T-helper 2 cell treated with Interferon-gamma antibody and Interleukin-4, amounts not matched to agents 5 μg/mL and 100 μg/mL, for 36 hours (primary cell): Measurements from ENCODE around the gene SCO1.

Source experiments
- DNase-seq: peaks from one replicate; pipeline ENCODE4 v3.0.0; 2021; ENCODE audit warnings: low spot score
- H3K27ac Mint-ChIP-seq: one replicate; pipeline ENCODE4 v1.8.0; 2021; ENCODE audit warnings: mild to moderate bottlenecking, mixed read lengths
- H3K27me3 Mint-ChIP-seq: one replicate; pipeline ENCODE4 v1.8.0; 2021; ENCODE audit warnings: low read depth, mixed read lengths
- H3K36me3 Mint-ChIP-seq: one replicate; pipeline ENCODE4 v1.8.0; 2021; ENCODE audit warnings: low read depth, mixed read lengths
- H3K4me1 Mint-ChIP-seq: one replicate; pipeline ENCODE4 v1.8.0; 2021; ENCODE audit warnings: low read depth, mixed read lengths
- H3K4me3 Mint-ChIP-seq: one replicate; pipeline ENCODE4 v1.8.0; 2022; ENCODE audit warnings: mild to moderate bottlenecking, moderate library complexity, mixed read lengths
- H3K9me3 Mint-ChIP-seq: one replicate; pipeline ENCODE4 v1.8.0; 2021; ENCODE audit warnings: mixed read lengths

Gene SCO1

DNA sequence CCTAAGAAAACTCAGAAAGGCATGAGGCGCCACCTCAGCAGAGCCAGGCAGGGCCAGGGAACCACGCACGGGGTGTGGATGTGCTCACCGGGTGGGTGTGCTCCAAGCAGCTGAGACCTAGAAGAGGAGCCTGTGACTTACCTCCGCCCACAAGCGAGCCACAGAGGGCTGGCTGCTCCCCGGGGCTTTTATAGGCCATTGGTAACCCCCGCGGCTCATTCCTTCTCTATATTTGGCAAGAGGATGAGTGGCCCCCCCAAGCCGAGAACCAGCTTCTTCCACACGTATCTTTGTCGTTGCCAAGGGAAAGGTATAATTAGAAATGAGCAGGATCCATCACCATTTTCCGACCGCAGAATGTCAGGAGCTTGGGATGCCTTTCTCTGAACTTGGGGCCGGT lies 40.2 kb downstream of the SCO1 start, which contains the start of gene MYH3:
Gene MYH3, minus strand, starts transcription at position 162 of the 400 bp plus-strand sequence. CDS start 2,245 bp downstream, outside the sequence.
- Mint-ChIP-seq H3K36me3 (no peaks in the 10 kb centered on the region), H3K27me3 (no peaks in the 10 kb centered on the region), H3K9me3 (no peaks in the 10 kb centered on the region), H3K4me1 (peaks cover 4% of the 10 kb centered on the region), H3K27ac (no peak within 1 kb of the TSS), H3K4me3 (no peak within 1 kb of the TSS)
- no peak for DNase-seq

DNA sequence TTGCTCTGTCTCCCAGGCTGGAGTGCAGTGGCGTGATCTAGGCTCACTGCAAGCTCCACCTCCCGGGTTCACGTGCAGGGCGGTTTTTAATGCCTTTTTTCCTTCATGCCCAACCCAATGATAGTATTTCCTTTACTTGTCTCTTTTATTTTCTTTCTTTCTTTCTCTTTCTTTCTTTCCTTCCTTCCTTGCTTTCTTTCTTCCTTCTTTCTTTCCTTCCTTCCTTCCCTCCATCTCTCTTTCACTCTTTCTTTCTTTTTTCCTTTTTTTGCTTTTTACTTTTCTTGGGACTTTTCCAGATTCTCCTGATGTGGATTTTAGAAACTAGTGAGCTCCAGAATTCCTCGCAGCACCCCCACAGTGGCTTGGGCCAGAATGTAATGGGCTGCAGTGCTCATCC lies 43.3 kb downstream of the SCO1 start:
- Mint-ChIP-seq H3K27me3 (no peaks in the 10 kb centered on the region), H3K27ac (peak overlapping the region; percentile 13), H3K9me3 (no peaks in the 10 kb centered on the region), H3K4me1 (peaks cover 4% of the 10 kb centered on the region), H3K36me3 (no peaks in the 10 kb centered on the region), H3K4me3 (no peak overlapping the region)
- no peak for DNase-seq

DNA sequence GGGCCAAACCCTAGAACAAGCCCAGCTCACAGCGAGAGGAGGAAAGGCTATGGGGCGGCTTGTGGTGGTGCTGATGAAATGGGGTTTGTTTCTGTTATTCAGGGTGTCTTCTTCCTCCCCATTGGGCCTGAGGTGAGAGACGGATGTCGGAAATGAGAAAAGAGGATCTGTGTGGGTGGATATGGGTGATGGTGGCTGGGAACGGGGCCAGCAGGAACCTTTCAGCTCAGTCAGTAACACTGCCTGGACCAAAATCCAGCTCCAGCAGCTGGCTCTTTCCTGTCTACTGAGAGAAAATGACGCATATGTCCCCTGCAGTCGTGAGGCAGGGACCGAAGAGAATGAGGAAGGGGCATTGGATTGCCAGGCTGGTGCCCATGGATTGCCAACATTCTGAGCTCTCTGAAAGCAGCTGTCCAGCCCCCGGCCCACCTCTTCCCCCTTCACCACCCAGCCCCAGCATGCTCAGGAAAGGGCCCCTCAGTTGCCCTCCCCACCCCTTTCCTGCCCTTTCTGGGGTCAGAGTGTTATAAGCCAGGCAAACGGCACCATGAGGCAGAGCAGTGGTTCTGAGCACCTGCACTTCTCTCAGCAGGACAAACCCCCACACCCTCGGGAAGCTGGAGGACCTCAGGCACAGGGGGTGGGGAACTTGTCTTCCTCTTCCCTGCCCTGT lies 44.2 kb downstream of the SCO1 start:
- Mint-ChIP-seq H3K36me3 (no peaks in the 10 kb centered on the region), H3K27ac (peak overlapping the region; percentile 55), H3K9me3 (no peaks in the 10 kb centered on the region), H3K4me3 (no peak overlapping the region), H3K4me1 (peaks cover 4% of the 10 kb centered on the region), H3K27me3 (no peaks in the 10 kb centered on the region)
- peak; percentile 7 for DNase-seq

DNA sequence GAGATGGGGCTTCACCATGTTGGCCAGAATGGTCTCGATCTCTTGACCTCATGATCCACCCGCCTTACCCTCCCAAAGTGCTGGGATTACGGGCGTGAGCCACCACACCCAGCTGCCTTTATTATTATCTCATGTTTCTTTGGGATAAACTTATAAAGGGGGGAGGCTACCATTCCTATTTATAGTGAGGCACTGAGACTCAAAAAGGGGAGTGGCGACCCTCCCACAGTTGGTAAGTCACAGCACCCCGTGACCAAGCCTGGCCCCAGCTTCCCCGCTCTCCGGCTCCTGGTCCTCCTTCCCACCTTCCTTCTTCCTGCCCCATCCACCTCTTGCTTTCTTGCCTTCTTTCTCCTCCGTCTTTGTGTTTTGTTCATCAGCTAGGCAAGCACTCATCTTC lies 45.4 kb downstream of the SCO1 start:
- DNase-seq, result no peak
- Mint-ChIP-seq H3K4me3 (no peak overlapping the region), H3K27me3 (no peaks in the 10 kb centered on the region), H3K4me1 (peaks cover 4% of the 10 kb centered on the region), H3K9me3 (no peaks in the 10 kb centered on the region), H3K27ac (no peak overlapping the region), H3K36me3 (no peaks in the 10 kb centered on the region)

DNA sequence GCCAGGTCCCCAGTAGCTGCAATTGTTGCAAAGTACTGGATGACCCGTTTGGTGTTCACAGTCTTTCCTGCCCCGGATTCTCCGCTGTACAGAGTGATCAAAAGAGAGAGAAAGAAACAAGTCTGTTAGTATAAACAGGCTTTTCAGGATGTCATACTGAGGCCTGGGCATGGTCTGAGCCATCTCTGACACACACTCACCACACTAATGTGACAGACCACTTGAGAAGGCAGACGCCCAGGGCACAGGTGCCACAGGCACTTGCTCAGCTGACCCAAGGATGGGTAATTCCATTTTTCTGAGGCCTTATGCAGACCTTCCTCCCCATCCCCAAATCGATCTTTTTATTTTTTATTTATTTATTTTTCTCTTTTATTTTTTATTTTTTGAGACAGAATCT lies 47.7 kb downstream of the SCO1 start:
- Mint-ChIP-seq H3K4me3 (no peak overlapping the region), H3K27me3 (no peaks in the 10 kb centered on the region), H3K27ac (no peak overlapping the region), H3K4me1 (peaks cover 4% of the 10 kb centered on the region), H3K36me3 (no peaks in the 10 kb centered on the region), H3K9me3 (no peaks in the 10 kb centered on the region)
- DNase-seq, result no peak

DNA sequence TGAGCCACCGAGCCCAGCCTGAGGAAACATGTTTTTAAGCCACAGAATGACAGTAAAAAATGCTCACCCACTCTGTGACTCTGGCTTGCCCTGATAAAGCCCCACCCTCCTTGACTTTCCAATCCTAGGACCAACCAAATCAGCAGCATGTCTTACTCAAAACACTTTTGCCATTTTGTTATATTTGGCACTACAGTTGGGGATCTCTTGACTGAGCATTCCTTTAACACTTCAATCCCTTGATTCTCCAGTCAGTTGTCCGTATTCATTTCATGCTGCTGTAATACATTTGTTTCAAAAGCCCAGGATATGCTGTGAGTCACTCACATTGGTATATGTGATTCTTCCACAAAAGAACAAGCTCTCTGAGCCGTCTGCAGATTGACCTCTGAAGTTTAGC lies 48.4 kb downstream of the SCO1 start:
- Mint-ChIP-seq H3K36me3 (no peaks in the 10 kb centered on the region), H3K4me1 (peaks cover 4% of the 10 kb centered on the region), H3K27me3 (no peaks in the 10 kb centered on the region), H3K4me3 (no peak overlapping the region), H3K9me3 (no peaks in the 10 kb centered on the region), H3K27ac (no peak overlapping the region)
- no peak for DNase-seq

DNA sequence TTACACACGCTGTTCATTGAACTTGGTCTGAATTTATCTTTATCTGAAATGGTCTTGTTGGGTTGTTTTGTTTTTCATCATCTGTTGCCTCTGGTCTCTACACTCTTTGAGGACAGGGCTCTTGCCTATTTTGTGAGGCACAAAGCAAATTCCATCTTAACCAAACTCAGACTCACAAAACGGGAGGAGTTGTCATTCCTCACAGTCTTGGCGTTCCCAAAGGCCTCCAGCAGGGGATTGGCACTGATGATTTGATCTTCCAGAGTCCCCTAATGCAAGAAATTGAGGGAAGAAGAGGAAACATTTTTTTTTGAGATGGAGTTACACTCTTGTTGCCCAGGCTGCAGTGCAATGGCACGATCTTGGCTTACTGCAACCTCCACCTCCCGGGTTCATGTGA lies 49.0 kb downstream of the SCO1 start:
- Mint-ChIP-seq H3K27ac (no peak overlapping the region), H3K4me1 (peaks cover 4% of the 10 kb centered on the region), H3K27me3 (no peaks in the 10 kb centered on the region), H3K36me3 (no peaks in the 10 kb centered on the region), H3K9me3 (no peaks in the 10 kb centered on the region), H3K4me3 (no peak overlapping the region)
- no peak for DNase-seq

DNA sequence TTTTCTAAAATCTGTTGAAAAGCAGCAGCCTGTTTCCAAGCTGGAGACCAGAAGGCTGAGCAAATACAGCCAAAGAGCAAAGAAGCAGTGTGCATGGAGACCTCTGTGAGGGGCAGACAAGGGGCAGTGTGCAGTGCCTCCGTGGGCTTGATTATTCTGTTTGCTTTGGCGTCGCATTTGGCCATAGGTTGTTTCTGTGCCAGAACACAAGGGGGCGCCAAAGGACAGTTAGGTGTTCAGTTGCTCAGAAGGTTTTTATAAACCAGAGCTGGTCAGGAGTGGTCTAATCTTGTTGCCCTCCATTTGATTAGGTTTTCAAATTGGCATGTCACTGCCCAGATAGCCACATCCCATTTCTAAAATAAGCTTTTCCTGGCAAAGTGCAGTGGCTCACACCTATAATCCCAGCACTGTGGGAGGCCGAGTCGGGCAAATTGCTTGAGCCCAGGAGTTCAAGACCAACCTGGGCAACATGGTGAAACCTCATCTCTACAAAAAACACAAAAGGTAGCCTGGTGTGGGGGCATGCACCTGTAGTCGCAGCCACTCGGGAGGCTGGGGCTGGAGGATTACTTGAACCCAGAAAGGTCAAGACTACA lies 50.8 kb downstream of the SCO1 start:
- DNase-seq, result peak; percentile 44
- Mint-ChIP-seq H3K27ac (no peak overlapping the region), H3K9me3 (no peaks in the 10 kb centered on the region), H3K27me3 (no peaks in the 10 kb centered on the region), H3K4me3 (no peak overlapping the region), H3K4me1 (no peaks in the 10 kb centered on the region), H3K36me3 (no peaks in the 10 kb centered on the region)

DNA sequence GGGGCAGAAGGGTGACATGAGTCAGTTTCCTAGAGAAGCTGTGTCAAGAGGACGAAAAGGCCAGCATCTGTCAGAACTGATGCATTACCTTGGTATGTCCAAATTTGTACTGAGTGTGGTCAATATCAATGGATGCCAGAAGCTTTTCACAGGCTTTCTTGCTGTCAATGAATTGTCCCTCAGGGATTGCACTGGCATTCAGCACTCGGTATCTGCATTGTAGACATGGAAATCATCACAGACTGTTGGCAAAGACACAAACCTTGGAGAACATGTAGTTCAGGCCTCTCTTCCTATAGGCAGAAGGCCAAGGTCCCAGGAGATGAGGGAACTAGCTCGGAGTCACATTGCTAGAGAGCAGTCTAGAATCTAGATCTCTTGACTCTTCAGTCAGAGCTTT lies 56.9 kb downstream of the SCO1 start:
- peaks cover 1% of the 10 kb centered on the region for H3K36me3 Mint-ChIP-seq
- no peaks in the 10 kb centered on the region for H3K9me3 Mint-ChIP-seq
- H3K4me3 Mint-ChIP-seq, result no peak overlapping the region
- H3K4me1 Mint-ChIP-seq, result peaks cover 3% of the 10 kb centered on the region
- DNase-seq, result no peak
- H3K27ac Mint-ChIP-seq, result no peak overlapping the region
- H3K27me3 Mint-ChIP-seq, result no peaks in the 10 kb centered on the region

DNA sequence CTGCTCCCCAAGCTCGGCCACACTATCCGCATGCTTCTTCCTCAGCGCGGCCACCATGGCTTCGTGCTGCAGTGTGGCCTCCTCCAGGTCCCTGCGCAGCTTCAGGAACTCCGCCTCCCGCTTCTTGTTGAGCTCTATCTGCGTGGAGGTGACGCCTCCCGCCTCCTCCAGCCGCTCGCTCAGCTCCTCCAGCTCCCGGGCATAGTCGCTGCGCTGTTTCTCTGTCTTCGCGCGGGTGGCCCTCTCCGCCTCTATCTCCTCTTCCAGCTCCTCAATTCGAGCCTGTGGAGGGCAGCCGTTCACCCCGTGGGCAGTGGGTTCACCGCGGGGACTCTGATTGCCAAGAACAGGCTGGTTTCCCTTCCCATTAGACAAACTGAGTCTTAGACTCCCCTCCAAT lies 59.2 kb downstream of the SCO1 start:
- H3K27me3 Mint-ChIP-seq, result no peaks in the 10 kb centered on the region
- no peaks in the 10 kb centered on the region for H3K9me3 Mint-ChIP-seq
- H3K27ac Mint-ChIP-seq, result no peak overlapping the region
- peaks cover 3% of the 10 kb centered on the region for H3K4me1 Mint-ChIP-seq
- DNase-seq, result no peak
- peaks cover 1% of the 10 kb centered on the region for H3K36me3 Mint-ChIP-seq
- no peak overlapping the region for H3K4me3 Mint-ChIP-seq

DNA sequence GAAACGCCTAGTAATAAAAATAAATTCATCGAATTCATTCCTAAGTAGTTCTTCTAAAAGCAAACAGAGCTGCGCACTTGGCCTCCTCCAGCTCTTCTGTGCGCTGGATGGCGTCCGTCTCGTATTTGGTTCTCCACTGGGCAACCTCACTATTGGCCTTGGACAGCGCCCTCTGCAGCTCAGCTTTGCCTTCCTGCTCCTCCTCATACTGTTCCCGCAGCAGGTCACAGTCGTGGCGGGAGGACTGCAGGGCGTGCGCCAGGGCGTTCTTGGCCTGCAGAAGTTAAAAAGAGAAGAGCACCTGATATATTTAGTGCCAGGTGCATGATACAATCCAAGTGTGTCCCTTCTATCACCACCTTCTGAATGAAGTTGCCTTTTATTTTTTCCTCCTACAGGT lies 62.0 kb downstream of the SCO1 start:
- DNase-seq, result no peak
- Mint-ChIP-seq H3K36me3 (peaks cover 2% of the 10 kb centered on the region), H3K4me3 (no peak overlapping the region), H3K9me3 (no peaks in the 10 kb centered on the region), H3K4me1 (peaks cover 3% of the 10 kb centered on the region), H3K27me3 (no peaks in the 10 kb centered on the region), H3K27ac (no peak overlapping the region)

DNA sequence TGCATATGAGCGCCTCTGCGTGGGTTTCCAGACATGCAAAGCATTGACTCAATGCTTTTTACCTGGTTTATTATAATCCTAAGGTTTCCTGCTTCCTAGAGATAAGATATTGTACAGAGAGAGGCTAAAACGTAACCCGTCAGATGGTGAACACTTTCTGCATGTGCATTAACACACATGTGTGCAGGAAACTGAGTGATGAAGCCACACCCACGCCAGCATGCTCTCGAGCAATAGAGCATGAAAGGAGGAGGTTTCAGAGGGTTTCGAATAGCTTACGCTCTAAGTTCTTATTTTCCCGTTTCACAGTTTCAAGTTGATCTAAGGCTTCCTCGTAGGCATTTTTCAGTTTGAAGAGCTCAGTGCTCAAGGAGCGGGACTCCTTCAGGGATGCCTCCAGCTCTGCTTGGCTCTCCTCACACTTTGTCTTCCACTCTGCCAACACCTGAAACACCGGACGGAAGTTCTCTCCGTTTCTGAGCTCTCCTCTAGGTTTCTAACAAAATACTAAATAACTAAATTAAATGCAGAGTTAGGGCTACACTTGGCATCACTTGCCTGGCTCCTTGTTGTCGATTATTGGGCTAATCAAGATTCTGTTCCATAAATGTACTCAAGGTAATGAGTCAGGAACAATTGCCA lies 63.5 kb downstream of the SCO1 start:
- peaks cover 2% of the 10 kb centered on the region for H3K36me3 Mint-ChIP-seq
- H3K9me3 Mint-ChIP-seq, result no peaks in the 10 kb centered on the region
- no peak overlapping the region for H3K27ac Mint-ChIP-seq
- DNase-seq, result no peak
- H3K27me3 Mint-ChIP-seq, result no peaks in the 10 kb centered on the region
- H3K4me3 Mint-ChIP-seq, result no peak overlapping the region
- peaks cover 3% of the 10 kb centered on the region for H3K4me1 Mint-ChIP-seq

DNA sequence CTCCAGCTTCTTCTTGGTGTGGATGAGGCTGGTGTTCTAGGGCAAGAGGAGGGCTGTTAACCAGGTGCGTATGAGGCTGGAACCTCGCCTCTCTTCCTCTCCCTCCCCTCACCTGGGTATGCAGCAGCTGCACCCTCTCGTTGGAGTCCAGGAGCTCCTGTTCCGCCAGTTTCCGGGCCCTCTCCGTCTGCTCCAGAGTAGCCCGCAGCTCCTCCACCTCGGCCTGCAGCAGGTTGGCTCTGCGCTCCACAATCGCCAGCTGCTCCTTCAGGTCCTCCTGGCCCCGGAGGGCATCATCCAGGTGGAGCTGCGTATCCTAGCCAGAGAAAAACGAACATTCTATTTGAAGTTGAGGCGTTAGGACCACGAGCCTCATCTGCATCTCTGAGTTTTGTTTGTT lies 65.6 kb downstream of the SCO1 start:
- Mint-ChIP-seq H3K27me3 (no peaks in the 10 kb centered on the region), H3K9me3 (no peaks in the 10 kb centered on the region), H3K4me3 (no peak overlapping the region), H3K36me3 (peaks cover 2% of the 10 kb centered on the region), H3K27ac (no peak overlapping the region), H3K4me1 (peaks cover 3% of the 10 kb centered on the region)
- DNase-seq, result no peak

DNA sequence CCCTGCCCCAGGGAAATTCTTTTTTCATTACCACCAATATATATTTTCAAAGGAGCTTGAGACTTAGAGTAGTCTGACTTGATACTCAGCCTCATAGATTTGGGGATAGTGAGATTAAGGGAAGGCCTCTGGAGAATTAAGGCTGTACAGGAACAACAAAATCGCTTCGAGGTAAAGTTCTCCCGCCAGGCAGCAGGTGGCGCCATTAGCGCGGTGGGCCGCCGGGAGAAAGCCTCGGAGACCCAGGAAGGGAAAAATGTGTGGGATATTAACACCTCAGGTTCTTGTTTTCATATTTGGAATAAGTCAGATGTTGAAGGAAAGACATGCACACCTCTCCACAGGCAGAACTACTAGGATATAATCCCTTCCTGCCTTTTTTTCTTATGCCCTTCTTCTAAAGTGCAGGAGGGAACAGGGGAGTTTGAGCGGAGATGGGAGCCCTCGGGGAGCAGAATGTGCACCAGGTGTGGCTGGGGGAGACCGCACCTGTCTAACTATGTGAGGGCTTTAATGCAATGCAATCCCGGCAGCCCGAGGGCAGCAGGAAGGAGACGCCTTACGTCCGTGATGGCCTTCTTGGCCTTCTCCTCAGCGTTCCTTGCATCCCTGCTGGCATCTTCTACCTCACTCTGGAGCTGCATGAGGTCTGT lies 66.2 kb downstream of the SCO1 start:
- DNase-seq, result peak; percentile 7
- H3K9me3 Mint-ChIP-seq, result no peaks in the 10 kb centered on the region
- H3K4me3 Mint-ChIP-seq, result no peak overlapping the region
- peaks cover 2% of the 10 kb centered on the region for H3K36me3 Mint-ChIP-seq
- no peaks in the 10 kb centered on the region for H3K27me3 Mint-ChIP-seq
- H3K27ac Mint-ChIP-seq, result no peak overlapping the region
- H3K4me1 Mint-ChIP-seq, result peaks cover 3% of the 10 kb centered on the region
